Fibroblast of upper back skin (primary cell): ENCODE measurements around the gene GPRIN1.
A peak's percentile ranks its signal among the peaks of the same experiment; 100 is the strongest.
"Not testable (repeated sequence)": the region's sequence is repeated elsewhere in the genome, so short reads cannot be mapped to it uniquely, and the experiment has no call there.

Experiments used
- DNase-seq: peaks from one replicate; pipeline ENCODE4 v3.0.0-alpha.2; 2013

The GPRIN1 gene

GRCh38 chr5:176595386-176595943 is 14.5 kb downstream of the GPRIN1 start:
- no peak for DNase-seq

GRCh38 chr5:176594554-176594953 is 15.4 kb downstream of the GPRIN1 start:
- no peak for DNase-seq

- no peak for DNase-seq
Observed at GRCh38 chr5:176593273-176593869, 16.6 kb downstream of the GPRIN1 start.

GRCh38 chr5:176592573-176592972 is 17.4 kb downstream of the GPRIN1 start:
- DNase-seq: no peak

- not testable (repeated sequence) for DNase-seq
Observed at GRCh38 chr5:176591667-176592066, 18.3 kb downstream of the GPRIN1 start.

GRCh38 chr5:176590035-176590717 is 19.8 kb downstream of the GPRIN1 start:
- no peak for DNase-seq

GRCh38 chr5:176589039-176589769 is 20.8 kb downstream of the GPRIN1 start:
- DNase-seq: no peak

GRCh38 chr5:176588297-176588696 is 21.7 kb downstream of the GPRIN1 start:
- no peak for DNase-seq

GRCh38 chr5:176587398-176587797 is 22.6 kb downstream of the GPRIN1 start:
- no peak for DNase-seq

GRCh38 chr5:176583076-176583475 is 26.9 kb downstream of the GPRIN1 start:
- no peak for DNase-seq

- no peak for DNase-seq
Observed at GRCh38 chr5:176581361-176581760, 28.6 kb downstream of the GPRIN1 start.

- DNase-seq: no peak
Observed at GRCh38 chr5:176579323-176579722, 30.6 kb downstream of the GPRIN1 start.

GRCh38 chr5:176578391-176578808 is 31.6 kb downstream of the GPRIN1 start:
- peak; percentile 18 for DNase-seq

- no peak for DNase-seq
Observed at GRCh38 chr5:176577312-176578176, 32.4 kb downstream of the GPRIN1 start.

- DNase-seq: no peak
Observed at GRCh38 chr5:176575488-176576422, 34.2 kb downstream of the GPRIN1 start.

GRCh38 chr5:176575066-176575465 is 34.9 kb downstream of the GPRIN1 start:
- DNase-seq: no peak

GRCh38 chr5:176574297-176574591 is 35.7 kb downstream of the GPRIN1 start:
- no peak for DNase-seq

- peak; percentile 31 for DNase-seq
Observed at GRCh38 chr5:176573564-176574296, 36.2 kb downstream of the GPRIN1 start.

GRCh38 chr5:176570044-176570443 is 39.9 kb downstream of the GPRIN1 start:
- DNase-seq: peak; percentile 8

GRCh38 chr5:176568657-176569056 is 41.3 kb downstream of the GPRIN1 start:
- DNase-seq: no peak

GRCh38 chr5:176565760-176566288 is 44.1 kb downstream of the GPRIN1 start:
- DNase-seq: no peak
